IgD-negative memory B cell (primary cell): ENCODE results near the gene JPT1. TPM values are rescaled to one million over a fixed set of nuclear protein-coding genes. Genes with fewer than 3 reads are reported as not detected.
"Not testable (repeated sequence)": the region's sequence is repeated elsewhere in the genome, so short reads cannot be mapped to it uniquely, and the experiment has no call there.

Source experiments
- H3K27ac Mint-ChIP-seq, 3 donors: one replicate each; pipeline ENCODE4 v1.8.0; 2020 to 2022; ENCODE audit warnings: mild to moderate bottlenecking in 3 of 3, mixed read lengths in 3 of 3, moderate library complexity in 1 of 3
- H3K27me3 Mint-ChIP-seq: one replicate; pipeline ENCODE4 v1.8.0; 2021; ENCODE audit warnings: mixed read lengths
- H3K36me3 Mint-ChIP-seq: one replicate; pipeline ENCODE4 v1.8.0; 2020; ENCODE audit warnings: mild to moderate bottlenecking, mixed read lengths
- H3K4me1 Mint-ChIP-seq, 3 donors: one replicate each; pipeline ENCODE4 v1.8.0; 2020 to 2022; ENCODE audit warnings: mixed read lengths in 3 of 3, mild to moderate bottlenecking in 1 of 3
- H3K4me3 Mint-ChIP-seq, 4 donors: one replicate each; pipeline ENCODE4 v1.8.0; 2020 to 2022; ENCODE audit warnings: mild to moderate bottlenecking in 4 of 4, mixed read lengths in 4 of 4, moderate library complexity in 3 of 4
- H3K9me3 Mint-ChIP-seq, 3 donors: one replicate each; pipeline ENCODE4 v1.8.0; 2020 to 2021; ENCODE audit warnings: mixed read lengths in 3 of 3, mild to moderate bottlenecking in 1 of 3
- polyA plus RNA-seq: library from polyadenylated mRNA; unstranded; fragments of 300-500 nt; fragmentation: Illumina TruSeq; gene quantifications from one replicate; pipeline ENCODE4 v1.2.3, GENCODE V29; 2021

Gene JPT1
- polyA plus RNA-seq, 1 donor from 2014 or later, result 150 TPM

- Mint-ChIP-seq H3K9me3 (no peaks in the 10 kb centered on the region), H3K27me3 (no peaks in the 10 kb centered on the region), H3K27ac (peak overlapping the region in 1 of 3 donors; percentile 74), H3K4me1 (peaks cover 6 to 21% (median 7%) of the 10 kb centered on the region in 3 donors), H3K4me3 (no peak overlapping the region), H3K36me3 (no peaks in the 10 kb centered on the region)
Measured at GRCh38 chr17:75173526-75173925, 19.2 kb upstream of the JPT1 start.

- Mint-ChIP-seq H3K36me3 (no peaks in the 10 kb centered on the region), H3K4me3 (no peak overlapping the region), H3K27ac (no peak overlapping the region), H3K4me1 (peaks cover 2 to 11% (median 6%) of the 10 kb centered on the region in 3 donors), H3K27me3 (no peaks in the 10 kb centered on the region), H3K9me3 (no peaks in the 10 kb centered on the region)
Measured at GRCh38 chr17:75168998-75169397, 14.7 kb upstream of the JPT1 start.

- H3K4me1 Mint-ChIP-seq, H3K27ac Mint-ChIP-seq, H3K27me3 Mint-ChIP-seq, H3K36me3 Mint-ChIP-seq, H3K4me3 Mint-ChIP-seq, H3K9me3 Mint-ChIP-seq: not testable (repeated sequence)
Measured at GRCh38 chr17:75164606-75165005, 10.3 kb upstream of the JPT1 start.

GRCh38 chr17:75163074-75163473 lies 8.8 kb upstream of the JPT1 start:
- Mint-ChIP-seq H3K9me3 (no peaks in the 10 kb centered on the region), H3K4me1 (peaks cover 0 to 2% (median 0%) of the 10 kb centered on the region in 3 donors), H3K27me3 (no peaks in the 10 kb centered on the region), H3K4me3 (no peak overlapping the region), H3K36me3 (no peaks in the 10 kb centered on the region), H3K27ac (no peak overlapping the region)

GRCh38 chr17:75160211-75160610 lies 5.9 kb upstream of the JPT1 start:
- Mint-ChIP-seq H3K9me3 (no peaks in the 10 kb centered on the region), H3K27me3 (no peaks in the 10 kb centered on the region), H3K4me1 (peaks cover 2 to 4% (median 2%) of the 10 kb centered on the region in 3 donors), H3K27ac (no peak overlapping the region), H3K36me3 (no peaks in the 10 kb centered on the region), H3K4me3 (no peak overlapping the region)

- Mint-ChIP-seq H3K4me1 (peaks cover 7 to 10% (median 7%) of the 10 kb centered on the region in 3 donors), H3K36me3 (no peaks in the 10 kb centered on the region), H3K9me3 (no peaks in the 10 kb centered on the region), H3K27me3 (no peaks in the 10 kb centered on the region), H3K27ac (no peak overlapping the region), H3K4me3 (no peak overlapping the region)
Measured at GRCh38 chr17:75159196-75160031, 5.1 kb upstream of the JPT1 start.

- H3K4me1 Mint-ChIP-seq, H3K27me3 Mint-ChIP-seq, H3K4me3 Mint-ChIP-seq, H3K9me3 Mint-ChIP-seq, H3K36me3 Mint-ChIP-seq: not testable (repeated sequence)
- peak overlapping the region in 1 of 3 donors; percentile 39 for H3K27ac Mint-ChIP-seq
Measured at GRCh38 chr17:75158480-75158879, 4.2 kb upstream of the JPT1 start.

- Mint-ChIP-seq H3K4me1 (peaks cover 20 to 24% (median 22%) of the 10 kb centered on the region in 3 donors), H3K9me3 (no peaks in the 10 kb centered on the region), H3K27ac (peak overlapping the region in 1 of 3 donors; percentile 80), H3K36me3 (no peaks in the 10 kb centered on the region), H3K4me3 (peak overlapping the region in 1 of 4 donors; percentile 32), H3K27me3 (no peaks in the 10 kb centered on the region)
Measured at GRCh38 chr17:75155191-75155601, 884 bp upstream of the JPT1 start.

GRCh38 chr17:75153780-75154194 lies 525 bp downstream of the JPT1 start:
- no peaks in the 10 kb centered on the region for H3K36me3 Mint-ChIP-seq
- peak overlapping the region; percentile 73 to 98 (median 94) for H3K4me3 Mint-ChIP-seq
- H3K27me3 Mint-ChIP-seq, result no peaks in the 10 kb centered on the region
- peaks cover 23 to 28% (median 24%) of the 10 kb centered on the region in 3 donors for H3K4me1 Mint-ChIP-seq
- no peaks in the 10 kb centered on the region for H3K9me3 Mint-ChIP-seq
- H3K27ac Mint-ChIP-seq, result peak overlapping the region; percentile 46 to 90 (median 79)

GRCh38 chr17:75152922-75153779 lies 1.2 kb downstream of the JPT1 start:
- Mint-ChIP-seq H3K27me3 (no peaks in the 10 kb centered on the region), H3K4me1 (peaks cover 26 to 30% (median 27%) of the 10 kb centered on the region in 3 donors), H3K27ac (peak overlapping the region; percentile 46 to 90 (median 79)), H3K9me3 (no peaks in the 10 kb centered on the region), H3K4me3 (peak overlapping the region; percentile 73 to 98 (median 94)), H3K36me3 (peaks cover 1% of the 10 kb centered on the region)

GRCh38 chr17:75152523-75152921 lies 1.8 kb downstream of the JPT1 start:
- no peaks in the 10 kb centered on the region for H3K27me3 Mint-ChIP-seq
- peak overlapping the region; percentile 73 to 98 (median 94) for H3K4me3 Mint-ChIP-seq
- H3K27ac Mint-ChIP-seq, result peak overlapping the region; percentile 11 to 79 (median 54)
- H3K36me3 Mint-ChIP-seq, result peaks cover 1% of the 10 kb centered on the region
- no peaks in the 10 kb centered on the region for H3K9me3 Mint-ChIP-seq
- H3K4me1 Mint-ChIP-seq, result peaks cover 26 to 30% (median 27%) of the 10 kb centered on the region in 3 donors

GRCh38 chr17:75151930-75152329 lies 2.4 kb downstream of the JPT1 start:
- Mint-ChIP-seq H3K36me3 (peaks cover 1% of the 10 kb centered on the region), H3K4me1 (peaks cover 25 to 35% (median 27%) of the 10 kb centered on the region in 3 donors), H3K27me3 (no peaks in the 10 kb centered on the region), H3K4me3 (peak overlapping the region; percentile 73 to 98 (median 94)), H3K27ac (peak overlapping the region in 2 of 3 donors; percentile 54 to 79), H3K9me3 (no peaks in the 10 kb centered on the region)

GRCh38 chr17:75147878-75148546 lies 6.3 kb downstream of the JPT1 start:
- Mint-ChIP-seq H3K27me3 (no peaks in the 10 kb centered on the region), H3K36me3 (peaks cover 1% of the 10 kb centered on the region), H3K4me3 (peak overlapping the region in 2 of 4 donors; percentile 5 to 49), H3K27ac (peak overlapping the region in 1 of 3 donors; percentile 40), H3K4me1 (peaks cover 19 to 27% (median 23%) of the 10 kb centered on the region in 3 donors), H3K9me3 (no peaks in the 10 kb centered on the region)

- Mint-ChIP-seq H3K27me3 (no peaks in the 10 kb centered on the region), H3K36me3 (peaks cover 1% of the 10 kb centered on the region), H3K27ac (no peak overlapping the region), H3K9me3 (no peaks in the 10 kb centered on the region), H3K4me3 (no peak overlapping the region), H3K4me1 (peaks cover 6 to 16% (median 11%) of the 10 kb centered on the region in 3 donors)
Measured at GRCh38 chr17:75146592-75146991, 7.7 kb downstream of the JPT1 start.
